HEK293T (cell line): ENCODE measurements around the gene PPP1R3C.

Experiments
- BHLHE40 ChIP-seq: fragments of 450-650 bp; IDR thresholded peaks from 2 replicates; pipeline ENCODE4 v1.6.1; 2016; ENCODE audit warnings: mild to moderate bottlenecking, moderate library complexity, borderline replicate concordance
- FOXK2 ChIP-seq: fragments of 450-650 bp; IDR thresholded peaks from 2 replicates; pipeline ENCODE4 v1.6.1; 2016; ENCODE audit warnings: mild to moderate bottlenecking
- NFRKB ChIP-seq: fragments of 450-650 bp; IDR thresholded peaks from 2 replicates; pipeline ENCODE4 v1.6.1; 2016; ENCODE audit warnings: mild to moderate bottlenecking, moderate library complexity
- TARDBP ChIP-seq: fragments of 450-650 bp; IDR thresholded peaks from 2 replicates; pipeline ENCODE4 v1.6.1; 2016
- TF ChIP-seq, protein P1 (sequence below): fragments of 450-650 bp; IDR thresholded peaks from 2 replicates; pipeline ENCODE4 v1.6.1; 2016

DNA sequence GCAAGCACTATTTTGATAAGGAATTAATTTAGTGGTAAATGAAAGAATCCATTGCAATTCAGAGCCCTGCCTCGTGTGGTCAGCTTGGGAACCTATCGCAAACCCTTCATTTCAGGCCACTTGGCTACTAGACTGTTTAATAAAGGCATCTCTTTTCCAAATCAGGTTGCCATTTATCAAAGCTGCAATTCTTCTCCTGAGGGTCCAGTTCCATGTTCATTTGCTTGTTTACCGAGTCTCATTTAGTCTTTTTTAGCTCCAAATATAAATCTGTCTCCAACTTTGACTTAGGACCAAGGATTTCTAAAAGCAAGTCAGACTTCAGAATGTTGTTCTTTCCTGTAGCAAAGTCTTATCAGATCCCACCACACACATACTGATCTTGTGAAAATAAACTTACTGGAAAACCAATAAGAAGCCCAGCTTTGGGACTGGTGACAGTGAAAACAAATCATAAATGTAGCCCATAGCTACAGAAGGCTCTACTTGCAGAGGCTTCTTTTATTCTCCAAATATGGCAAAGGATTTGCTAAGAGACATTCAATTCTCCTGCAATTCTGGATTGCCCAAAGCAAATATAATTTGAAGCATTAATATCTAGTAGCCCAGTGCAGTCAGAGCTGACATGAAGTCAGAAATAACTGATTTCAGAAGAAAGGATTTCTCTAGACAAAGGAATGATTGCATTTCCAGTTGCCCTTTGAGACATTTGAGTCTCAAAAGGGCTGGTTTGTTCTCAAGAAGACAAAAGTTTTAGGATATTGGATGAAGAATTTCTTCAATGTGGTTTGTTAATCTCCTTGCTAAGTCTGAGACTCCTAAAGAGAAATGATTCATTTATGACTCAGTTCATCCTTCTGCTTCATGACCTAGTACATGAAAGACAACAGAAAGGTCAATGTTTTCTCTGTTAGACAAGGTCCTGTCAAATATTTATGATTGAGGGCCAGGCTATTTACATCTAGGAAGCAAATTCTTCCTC lies 28.0 kb downstream of the PPP1R3C start:
- TF ChIP-seq TARDBP: no peak
- no peak for TF ChIP-seq NFRKB
- no peak for TF ChIP-seq BHLHE40
- no peak for TF ChIP-seq FOXK2
- TF ChIP-seq, protein P1, sequence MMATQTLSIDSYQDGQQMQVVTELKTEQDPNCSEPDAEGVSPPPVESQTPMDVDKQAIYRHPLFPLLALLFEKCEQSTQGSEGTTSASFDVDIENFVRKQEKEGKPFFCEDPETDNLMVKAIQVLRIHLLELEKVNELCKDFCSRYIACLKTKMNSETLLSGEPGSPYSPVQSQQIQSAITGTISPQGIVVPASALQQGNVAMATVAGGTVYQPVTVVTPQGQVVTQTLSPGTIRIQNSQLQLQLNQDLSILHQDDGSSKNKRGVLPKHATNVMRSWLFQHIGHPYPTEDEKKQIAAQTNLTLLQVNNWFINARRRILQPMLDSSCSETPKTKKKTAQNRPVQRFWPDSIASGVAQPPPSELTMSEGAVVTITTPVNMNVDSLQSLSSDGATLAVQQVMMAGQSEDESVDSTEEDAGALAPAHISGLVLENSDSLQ: no peak
